ENCODE data around the gene IP6K3. TPM values are rescaled to one million over a fixed set of nuclear protein-coding genes. Genes with fewer than 3 reads are reported as not detected.

The IP6K3 gene
- total RNA-seq, 1 experiment from 2014 or later = not detected

- no peak overlapping the region for H3K27ac ChIP-seq (ENCODE audit: low read length)
- ATAC-seq (no peak), DNase-seq (ENCODE audit: low read depth, low spot score) (no peak)
- H3K4me3 ChIP-seq (ENCODE audit: low read depth in 2 of 2, low read length in 2 of 2) = no peak overlapping the region
- no peaks in the 10 kb centered on the region for H3K9me3 ChIP-seq (ENCODE audit: control insufficient read depth, insufficient read depth, low read depth, low read length)
- in situ Hi-C loops (cut with HindIII; ENCODE audit: low pct_unique_long_range_greater_than_20kb, low sequenced_read_pairs) (no loop called here), intact Hi-C loops (cut with micrococcal nuclease; ENCODE audit: unreplicated experiment) (no loop called here)
- TF ChIP-seq, protein P1, sequence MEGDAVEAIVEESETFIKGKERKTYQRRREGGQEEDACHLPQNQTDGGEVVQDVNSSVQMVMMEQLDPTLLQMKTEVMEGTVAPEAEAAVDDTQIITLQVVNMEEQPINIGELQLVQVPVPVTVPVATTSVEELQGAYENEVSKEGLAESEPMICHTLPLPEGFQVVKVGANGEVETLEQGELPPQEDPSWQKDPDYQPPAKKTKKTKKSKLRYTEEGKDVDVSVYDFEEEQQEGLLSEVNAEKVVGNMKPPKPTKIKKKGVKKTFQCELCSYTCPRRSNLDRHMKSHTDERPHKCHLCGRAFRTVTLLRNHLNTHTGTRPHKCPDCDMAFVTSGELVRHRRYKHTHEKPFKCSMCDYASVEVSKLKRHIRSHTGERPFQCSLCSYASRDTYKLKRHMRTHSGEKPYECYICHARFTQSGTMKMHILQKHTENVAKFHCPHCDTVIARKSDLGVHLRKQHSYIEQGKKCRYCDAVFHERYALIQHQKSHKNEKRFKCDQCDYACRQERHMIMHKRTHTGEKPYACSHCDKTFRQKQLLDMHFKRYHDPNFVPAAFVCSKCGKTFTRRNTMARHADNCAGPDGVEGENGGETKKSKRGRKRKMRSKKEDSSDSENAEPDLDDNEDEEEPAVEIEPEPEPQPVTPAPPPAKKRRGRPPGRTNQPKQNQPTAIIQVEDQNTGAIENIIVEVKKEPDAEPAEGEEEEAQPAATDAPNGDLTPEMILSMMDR (IDR thresholded peaks at IDR 0.05) = no peak
- TF ChIP-seq, protein P2, sequence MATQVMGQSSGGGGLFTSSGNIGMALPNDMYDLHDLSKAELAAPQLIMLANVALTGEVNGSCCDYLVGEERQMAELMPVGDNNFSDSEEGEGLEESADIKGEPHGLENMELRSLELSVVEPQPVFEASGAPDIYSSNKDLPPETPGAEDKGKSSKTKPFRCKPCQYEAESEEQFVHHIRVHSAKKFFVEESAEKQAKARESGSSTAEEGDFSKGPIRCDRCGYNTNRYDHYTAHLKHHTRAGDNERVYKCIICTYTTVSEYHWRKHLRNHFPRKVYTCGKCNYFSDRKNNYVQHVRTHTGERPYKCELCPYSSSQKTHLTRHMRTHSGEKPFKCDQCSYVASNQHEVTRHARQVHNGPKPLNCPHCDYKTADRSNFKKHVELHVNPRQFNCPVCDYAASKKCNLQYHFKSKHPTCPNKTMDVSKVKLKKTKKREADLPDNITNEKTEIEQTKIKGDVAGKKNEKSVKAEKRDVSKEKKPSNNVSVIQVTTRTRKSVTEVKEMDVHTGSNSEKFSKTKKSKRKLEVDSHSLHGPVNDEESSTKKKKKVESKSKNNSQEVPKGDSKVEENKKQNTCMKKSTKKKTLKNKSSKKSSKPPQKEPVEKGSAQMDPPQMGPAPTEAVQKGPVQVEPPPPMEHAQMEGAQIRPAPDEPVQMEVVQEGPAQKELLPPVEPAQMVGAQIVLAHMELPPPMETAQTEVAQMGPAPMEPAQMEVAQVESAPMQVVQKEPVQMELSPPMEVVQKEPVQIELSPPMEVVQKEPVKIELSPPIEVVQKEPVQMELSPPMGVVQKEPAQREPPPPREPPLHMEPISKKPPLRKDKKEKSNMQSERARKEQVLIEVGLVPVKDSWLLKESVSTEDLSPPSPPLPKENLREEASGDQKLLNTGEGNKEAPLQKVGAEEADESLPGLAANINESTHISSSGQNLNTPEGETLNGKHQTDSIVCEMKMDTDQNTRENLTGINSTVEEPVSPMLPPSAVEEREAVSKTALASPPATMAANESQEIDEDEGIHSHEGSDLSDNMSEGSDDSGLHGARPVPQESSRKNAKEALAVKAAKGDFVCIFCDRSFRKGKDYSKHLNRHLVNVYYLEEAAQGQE (IDR thresholded peaks at IDR 0.05; ENCODE audit: insufficient read depth in 1 of 2, low read depth in 2 of 2, low read length in 1 of 2) = no peak
- BruUV-seq (replicated peaks) = no TSS peak
- no peaks in the 10 kb centered on the region for H3K36me3 ChIP-seq (ENCODE audit: control insufficient read depth, insufficient read depth, low read length)
- no peaks in the 10 kb centered on the region for H3K27me3 ChIP-seq (ENCODE audit: control insufficient read depth, insufficient read depth, low read length)
- no peaks in the 10 kb centered on the region for H3K4me1 ChIP-seq (ENCODE audit: control insufficient read depth, insufficient read depth, low read length)
- ChIA-PET POLR2A (no interaction called here), CTCF (interaction anchor here (0.6 to 0.8 kb wide), 2 partner anchors 27 to 316 kb away, joined by 6 to 10 read pairs; partner anchors contain the start of gene UQCC2)
Observed at GRCh38 chr6:33738153-33738552, 8.6 kb downstream of the IP6K3 start.

- POLR2A ChIA-PET = no interaction called here
- BruUV-seq (replicated peaks) = no TSS peak
- H3K4me3 ChIP-seq (ENCODE audit: low read depth in 2 of 2, low read length in 2 of 2) = no peak overlapping the region
Observed at GRCh38 chr6:33737267-33738026, 9.3 kb downstream of the IP6K3 start.

More at GRCh38 chr6:33737267-33738026, 9.3 kb downstream of the IP6K3 start:
- no peaks in the 10 kb centered on the region for H3K27me3 ChIP-seq (ENCODE audit: control insufficient read depth, insufficient read depth, low read length)
- H3K9me3 ChIP-seq (ENCODE audit: control insufficient read depth, insufficient read depth, low read depth, low read length) = no peaks in the 10 kb centered on the region
- no peaks in the 10 kb centered on the region for H3K4me1 ChIP-seq (ENCODE audit: control insufficient read depth, insufficient read depth, low read length)
- ATAC-seq = no peak
- TF ChIP-seq SIN3A (IDR thresholded peaks at IDR 0.05; ENCODE audit: borderline replicate concordance, insufficient read depth, low read depth, low read length) (no peak), TCF7L2 (IDR thresholded peaks at IDR 0.05; ENCODE audit: low read depth, low read length) (no peak), POLR2AphosphoS5 (IDR thresholded peaks at IDR 0.05; ENCODE audit: low read depth, low read length) (no peak)
- TF ChIP-seq, protein P2 (IDR thresholded peaks at IDR 0.05; ENCODE audit: insufficient read depth in 1 of 2, low read depth in 2 of 2, low read length in 1 of 2) = no peak
- TF ChIP-seq, protein P1 (IDR thresholded peaks at IDR 0.05) = no peak
- CTCF ChIA-PET = no interaction called here
- in situ Hi-C loops (cut with HindIII; ENCODE audit: low pct_unique_long_range_greater_than_20kb, low sequenced_read_pairs) (no loop called here), intact Hi-C loops (cut with micrococcal nuclease; ENCODE audit: unreplicated experiment) (no loop called here)
- H3K27ac ChIP-seq (ENCODE audit: low read length) = no peak overlapping the region
- no peaks in the 10 kb centered on the region for H3K36me3 ChIP-seq (ENCODE audit: control insufficient read depth, insufficient read depth, low read length)
- no peak for DNase-seq (ENCODE audit: low read depth, low spot score)

All from Panc1 (cell line).